Measurements from ENCODE around the gene OR8D2.
"Not testable (repeated sequence)": the region's sequence is repeated elsewhere in the genome, so short reads cannot be mapped to it uniquely, and the experiment has no call there.

GRCh38 chr11:124270886-124271285 is 49.1 kb downstream of the OR8D2 start:
- TF ChIP-seq, protein P1, sequence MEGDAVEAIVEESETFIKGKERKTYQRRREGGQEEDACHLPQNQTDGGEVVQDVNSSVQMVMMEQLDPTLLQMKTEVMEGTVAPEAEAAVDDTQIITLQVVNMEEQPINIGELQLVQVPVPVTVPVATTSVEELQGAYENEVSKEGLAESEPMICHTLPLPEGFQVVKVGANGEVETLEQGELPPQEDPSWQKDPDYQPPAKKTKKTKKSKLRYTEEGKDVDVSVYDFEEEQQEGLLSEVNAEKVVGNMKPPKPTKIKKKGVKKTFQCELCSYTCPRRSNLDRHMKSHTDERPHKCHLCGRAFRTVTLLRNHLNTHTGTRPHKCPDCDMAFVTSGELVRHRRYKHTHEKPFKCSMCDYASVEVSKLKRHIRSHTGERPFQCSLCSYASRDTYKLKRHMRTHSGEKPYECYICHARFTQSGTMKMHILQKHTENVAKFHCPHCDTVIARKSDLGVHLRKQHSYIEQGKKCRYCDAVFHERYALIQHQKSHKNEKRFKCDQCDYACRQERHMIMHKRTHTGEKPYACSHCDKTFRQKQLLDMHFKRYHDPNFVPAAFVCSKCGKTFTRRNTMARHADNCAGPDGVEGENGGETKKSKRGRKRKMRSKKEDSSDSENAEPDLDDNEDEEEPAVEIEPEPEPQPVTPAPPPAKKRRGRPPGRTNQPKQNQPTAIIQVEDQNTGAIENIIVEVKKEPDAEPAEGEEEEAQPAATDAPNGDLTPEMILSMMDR (conservative IDR thresholded peaks at IDR 0.05 in 1 of 2, IDR thresholded peaks at IDR 0.05 in 1 of 2; ENCODE audit: low read depth in 1 of 2, low read length in 2 of 2), result not testable (repeated sequence)
- not testable (repeated sequence) for TF ChIP-seq EZH2 (IDR thresholded peaks at IDR 0.05; ENCODE audit: low read length, missing control alignments)
